Measurements from ENCODE around the gene SPEM2. TPM values are rescaled to one million over a fixed set of nuclear protein-coding genes. Genes with fewer than 3 reads are reported as not detected.

Gene SPEM2
- total RNA-seq, 1 experiment from 2014 or later = not detected

DNA sequence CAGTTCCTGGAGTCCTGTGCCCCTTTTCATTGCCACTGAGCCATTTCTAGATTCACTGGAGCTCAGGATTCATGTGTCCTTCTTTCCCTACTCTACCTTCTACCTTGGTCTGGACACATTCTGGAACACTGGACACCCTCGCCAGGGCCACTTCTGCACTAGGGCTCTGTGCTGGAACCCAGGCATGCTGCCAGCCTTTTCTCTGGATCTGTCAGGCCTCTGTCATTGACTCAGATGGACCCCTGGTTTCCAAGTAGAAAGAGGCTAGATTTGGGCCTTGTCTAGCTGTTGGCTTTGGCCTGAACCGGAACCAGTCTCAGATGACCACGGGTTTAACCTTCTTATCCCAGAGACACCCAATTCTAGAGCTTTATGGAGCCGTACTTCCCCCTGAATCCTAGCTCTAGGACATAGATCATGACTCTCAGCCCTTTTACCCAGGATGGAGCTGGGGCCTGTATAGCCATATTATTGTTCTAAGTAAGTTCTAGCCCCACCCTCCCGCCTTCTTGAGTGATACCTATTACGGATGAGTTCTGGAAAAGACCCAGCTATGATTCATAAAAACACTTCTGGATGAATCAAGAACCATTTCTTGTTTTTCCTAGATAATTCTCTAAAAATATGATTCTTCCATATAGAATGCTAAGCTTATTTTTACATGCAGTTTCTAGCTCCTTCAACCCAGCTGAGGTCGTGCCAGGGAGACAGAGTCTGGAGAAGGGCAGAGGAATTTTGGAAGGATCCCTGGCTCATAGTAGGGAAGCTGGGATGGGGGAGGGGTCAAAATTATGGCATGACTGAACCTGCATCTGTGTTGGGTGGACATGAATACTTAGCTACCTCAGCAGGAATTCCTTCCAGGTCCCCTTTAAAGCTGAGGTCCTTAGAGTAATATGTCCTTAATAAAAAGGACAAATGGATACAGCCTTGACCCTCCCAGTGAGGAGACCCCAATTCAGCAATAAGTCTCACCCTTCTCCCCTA lies 18.4 kb downstream of the SPEM2 start:
- no peaks in the 10 kb centered on the region for H3K9me3 ChIP-seq (ENCODE audit: control insufficient read depth, low read depth, low read length)
- no peak overlapping the region for H2BK15ac ChIP-seq (ENCODE audit: low read depth, low read length)
- no peak overlapping the region for H3K23ac ChIP-seq (ENCODE audit: insufficient read length, low read depth, low read length)
- H2BK20ac ChIP-seq (ENCODE audit: low read depth, low read length, poor library complexity, severe bottlenecking) = no peak overlapping the region
- no peak overlapping the region for H3K18ac ChIP-seq (ENCODE audit: insufficient read length, low read depth, low read length)
- Mint-ChIP-seq H3K36me3 (ENCODE audit: insufficient read depth in 1 of 3, low read depth in 3 of 3) (peaks cover 3 to 18% (median 5%) of the 10 kb centered on the region in 3 experiments), H3K9me3 (no peaks in the 10 kb centered on the region; a peak in 1 of 5 replicates), H3K4me1 (peaks cover 35 to 52% of the 10 kb centered on the region in 2 experiments), H3K27ac (no peak overlapping the region), H3K27me3 (ENCODE audit: low read depth) (peaks cover 20% of the 10 kb centered on the region), H3K4me3 (peak overlapping the region in 1 of 2 experiments; percentile 94; a peak in 4 of 5 replicates)
- peaks cover 22% of the 10 kb centered on the region for H3K23me2 ChIP-seq (ENCODE audit: insufficient read length, low read depth, low read length, poor library complexity, severe bottlenecking)
- H2BK120ac ChIP-seq (ENCODE audit: low read depth, low read length, poor library complexity, severe bottlenecking) = no peak overlapping the region
- H3K4ac ChIP-seq (ENCODE audit: low read depth, low read length) = no peak overlapping the region
- no peaks in the 10 kb centered on the region for H3K79me1 ChIP-seq (ENCODE audit: insufficient read depth, low read depth, low read length, poor library complexity, severe bottlenecking)
- H3T11ph ChIP-seq (ENCODE audit: low read length) = no peak overlapping the region
- H4K8ac ChIP-seq (replicated peaks; ENCODE audit: insufficient read length, low read depth, low read length) = no peak overlapping the region
- H3K79me2 ChIP-seq (ENCODE audit: insufficient read depth, low read length) = no peaks in the 10 kb centered on the region
- H2AFZ ChIP-seq (ENCODE audit: low read length) = no peak overlapping the region
- peak overlapping the region; percentile 22 for H3K4me2 ChIP-seq (ENCODE audit: insufficient read depth, insufficient read length, low read length)
- TF ChIP-seq, protein P1, sequence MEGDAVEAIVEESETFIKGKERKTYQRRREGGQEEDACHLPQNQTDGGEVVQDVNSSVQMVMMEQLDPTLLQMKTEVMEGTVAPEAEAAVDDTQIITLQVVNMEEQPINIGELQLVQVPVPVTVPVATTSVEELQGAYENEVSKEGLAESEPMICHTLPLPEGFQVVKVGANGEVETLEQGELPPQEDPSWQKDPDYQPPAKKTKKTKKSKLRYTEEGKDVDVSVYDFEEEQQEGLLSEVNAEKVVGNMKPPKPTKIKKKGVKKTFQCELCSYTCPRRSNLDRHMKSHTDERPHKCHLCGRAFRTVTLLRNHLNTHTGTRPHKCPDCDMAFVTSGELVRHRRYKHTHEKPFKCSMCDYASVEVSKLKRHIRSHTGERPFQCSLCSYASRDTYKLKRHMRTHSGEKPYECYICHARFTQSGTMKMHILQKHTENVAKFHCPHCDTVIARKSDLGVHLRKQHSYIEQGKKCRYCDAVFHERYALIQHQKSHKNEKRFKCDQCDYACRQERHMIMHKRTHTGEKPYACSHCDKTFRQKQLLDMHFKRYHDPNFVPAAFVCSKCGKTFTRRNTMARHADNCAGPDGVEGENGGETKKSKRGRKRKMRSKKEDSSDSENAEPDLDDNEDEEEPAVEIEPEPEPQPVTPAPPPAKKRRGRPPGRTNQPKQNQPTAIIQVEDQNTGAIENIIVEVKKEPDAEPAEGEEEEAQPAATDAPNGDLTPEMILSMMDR (conservative IDR thresholded peaks at IDR 0.05) = no peak
- peaks cover 6% of the 10 kb centered on the region for H3K27me3 ChIP-seq (ENCODE audit: insufficient read depth, low read length)
- no peak overlapping the region for H4K5ac ChIP-seq (ENCODE audit: insufficient read length, low read depth, low read length)
- H3K27ac ChIP-seq (ENCODE audit: insufficient read length, low read depth, low read length) = no peak overlapping the region
- no peak overlapping the region for H3K14ac ChIP-seq (ENCODE audit: insufficient read depth, low read length)
- H3K9ac ChIP-seq (ENCODE audit: extremely low read depth, insufficient read length, low read length) = no peak overlapping the region
- no peaks in the 10 kb centered on the region; the same call in 1 of the 2 replicates for H3K4me1 ChIP-seq (ENCODE audit: insufficient read depth, low read length)
- no peak overlapping the region for H4K91ac ChIP-seq (ENCODE audit: insufficient read length, low read depth, low read length)
- WGBS (ENCODE audit: extremely low coverage, insufficient read length, low lambda C conversion rate) = no CpG with 5 or more reads among the region's 7 CpGs
- no peak overlapping the region for H2AK5ac ChIP-seq (ENCODE audit: insufficient read length, low read length)
- H4K20me1 ChIP-seq (ENCODE audit: control insufficient read depth, insufficient read depth, insufficient read length) = no peaks in the 10 kb centered on the region
- DNase-seq = no peak
- no peak overlapping the region for H3K56ac ChIP-seq (ENCODE audit: insufficient read length, low read depth, low read length)
- H2BK12ac ChIP-seq (ENCODE audit: insufficient read length, low read depth, low read length) = no peak overlapping the region
- no peak overlapping the region for H2BK5ac ChIP-seq (ENCODE audit: insufficient read length, low read length)
